Measurements from ENCODE around the gene ZNF500. TPM values are rescaled to one million over a fixed set of nuclear protein-coding genes. Genes with fewer than 3 reads are reported as not detected.

The ZNF500 gene
- total RNA-seq, 1 donor from 2014 or later, result 21.5 TPM

- ATAC-seq, result peak; percentile 24
- intact Hi-C loops (cut with DNase I), result no loop called here
- no peak for DNase-seq (ENCODE audit: low spot score)
Measured at GRCh38 chr16:4726616-4727015, 40.3 kb downstream of the ZNF500 start.

GRCh38 chr16:4724661-4725270, 42.2 kb downstream of the ZNF500 start:
- ATAC-seq (no peak), DNase-seq (ENCODE audit: low spot score) (no peak)
- intact Hi-C loops (cut with DNase I), result no loop called here

GRCh38 chr16:4723071-4723767, 43.7 kb downstream of the ZNF500 start:
- intact Hi-C loops (cut with DNase I), result no loop called here
- no peak for ATAC-seq
- DNase-seq (ENCODE audit: low spot score), result no peak

GRCh38 chr16:4718466-4718865, 48.5 kb downstream of the ZNF500 start:
- no peak for DNase-seq (ENCODE audit: low spot score)
- intact Hi-C loops (cut with DNase I), result no loop called here
- no peak for ATAC-seq

- no peak for DNase-seq (ENCODE audit: low spot score)
Measured at GRCh38 chr16:4714996-4715395, 52.0 kb downstream of the ZNF500 start.

GRCh38 chr16:4713663-4714501, 53.1 kb downstream of the ZNF500 start:
- ATAC-seq (no peak), DNase-seq (ENCODE audit: low spot score) (no peak)
- intact Hi-C loops (cut with DNase I), result no loop called here

More at GRCh38 chr16:4714996-4715395, 52.0 kb downstream of the ZNF500 start:
- intact Hi-C loops (cut with DNase I), result no loop called here
- ATAC-seq, result no peak

- ATAC-seq (no peak), DNase-seq (ENCODE audit: low spot score) (no peak)
- intact Hi-C loops (cut with DNase I), result no loop called here
Measured at GRCh38 chr16:4709481-4709880, 57.5 kb downstream of the ZNF500 start.

- DNase-seq (ENCODE audit: low spot score), result no peak
- no peak for ATAC-seq
- intact Hi-C loops (cut with DNase I), result no loop called here
Measured at GRCh38 chr16:4706871-4707270, 60.1 kb downstream of the ZNF500 start.

- intact Hi-C loops (cut with DNase I), result no loop called here
- no peak for ATAC-seq
- no peak for DNase-seq (ENCODE audit: low spot score)
Measured at GRCh38 chr16:4704913-4705312, 62.0 kb downstream of the ZNF500 start.

GRCh38 chr16:4704491-4704890, 62.5 kb downstream of the ZNF500 start:
- ATAC-seq, result no peak
- no peak for DNase-seq (ENCODE audit: low spot score)
- intact Hi-C loops (cut with DNase I), result no loop called here

- ATAC-seq, result no peak
- DNase-seq (ENCODE audit: low spot score), result no peak
- intact Hi-C loops (cut with DNase I), result no loop called here
Measured at GRCh38 chr16:4703906-4704305, 63.1 kb downstream of the ZNF500 start.

GRCh38 chr16:4702466-4702808, 64.5 kb downstream of the ZNF500 start:
- ATAC-seq (no peak), DNase-seq (ENCODE audit: low spot score) (no peak)
- intact Hi-C loops (cut with DNase I), result no loop called here

- no peak for DNase-seq (ENCODE audit: low spot score)
- no peak for ATAC-seq
- intact Hi-C loops (cut with DNase I), result no loop called here
Measured at GRCh38 chr16:4701791-4702465, 65.0 kb downstream of the ZNF500 start.

- intact Hi-C loops (cut with DNase I), result no loop called here
Measured at GRCh38 chr16:4700997-4701743, 65.8 kb downstream of the ZNF500 start.

GRCh38 chr16:4700380-4700996, 66.5 kb downstream of the ZNF500 start:
- DNase-seq (ENCODE audit: low spot score) (no peak), ATAC-seq (no peak)
- intact Hi-C loops (cut with DNase I), result no loop called here

More at GRCh38 chr16:4700997-4701743, 65.8 kb downstream of the ZNF500 start:
- ATAC-seq (no peak), DNase-seq (ENCODE audit: low spot score) (no peak)

- DNase-seq (ENCODE audit: low spot score) (no peak), ATAC-seq (no peak)
- intact Hi-C loops (cut with DNase I), result loop anchor here (10.0 kb wide), 1 partner anchor 256 kb away; the partner anchor contains the start of gene SEC14L5
Measured at GRCh38 chr16:4699046-4699556, 67.9 kb downstream of the ZNF500 start.

GRCh38 chr16:4698321-4699045, 68.5 kb downstream of the ZNF500 start:
- DNase-seq (ENCODE audit: low spot score) (no peak), ATAC-seq (no peak)
- intact Hi-C loops (cut with DNase I), result loop anchor here (10.0 kb wide), 1 partner anchor 256 kb away; the partner anchor contains the start of gene SEC14L5

Measured in sciatic nerve (tissue), 2 donors.